Measurements from ENCODE around the gene KCNK18. TPM values are rescaled to one million over a fixed set of nuclear protein-coding genes. Genes with fewer than 3 reads are reported as not detected.
A peak's percentile ranks its signal among the peaks of the same experiment; 100 is the strongest.

Gene KCNK18
- total RNA-seq, 1 donor from 2014 or later = not detected

DNA sequence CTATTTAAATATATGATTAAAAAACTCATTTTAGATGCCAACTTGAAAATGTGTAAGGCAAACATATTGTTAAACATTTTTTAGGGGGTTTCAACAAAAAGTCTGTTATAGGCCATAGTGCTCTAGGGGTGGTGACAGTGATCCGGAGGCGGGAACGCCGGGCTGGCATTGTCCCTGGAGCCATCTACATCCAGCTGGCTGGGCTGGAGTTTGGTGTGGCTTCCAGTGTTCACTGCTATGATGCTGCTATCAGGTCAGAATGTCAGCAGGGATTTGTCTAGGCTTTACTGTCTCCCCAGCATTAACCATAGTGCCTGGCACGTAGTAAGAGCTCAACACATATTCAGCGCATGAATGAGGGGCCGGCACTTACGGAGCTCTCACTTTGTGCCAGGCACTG is 41.8 kb downstream of the KCNK18 start:
- Histone ChIP-seq H3K4me3 (ENCODE audit: insufficient read depth, low read depth, low read length) (no peak overlapping the region), H3K27ac (ENCODE audit: low read depth, low read length) (no peak overlapping the region), H3K79me2 (ENCODE audit: insufficient read depth, low read length) (no peaks in the 10 kb centered on the region), H3K9me3 (ENCODE audit: insufficient read depth, low read depth, low read length) (no peaks in the 10 kb centered on the region), H3K9ac (ENCODE audit: low read length) (no peak overlapping the region), H3K4me1 (ENCODE audit: insufficient read depth, low read length) (no peaks in the 10 kb centered on the region), H2AFZ (ENCODE audit: low read depth, low read length) (no peak overlapping the region), H4K20me1 (ENCODE audit: insufficient read depth, low read length) (no peaks in the 10 kb centered on the region), H3K4me2 (ENCODE audit: low read length) (no peak overlapping the region), H3K27me3 (ENCODE audit: insufficient read depth, low read length) (peaks cover 29% of the 10 kb centered on the region), H3K36me3 (ENCODE audit: insufficient read depth, low read length) (no peaks in the 10 kb centered on the region)
- H3K9me3 Mint-ChIP-seq (ENCODE audit: unreplicated experiment) = peaks cover 2% of the 10 kb centered on the region
- TF ChIP-seq EZH2 (IDR thresholded peaks at IDR 0.05; ENCODE audit: insufficient read depth, low read length) = no peak
- TF ChIP-seq, protein P1, sequence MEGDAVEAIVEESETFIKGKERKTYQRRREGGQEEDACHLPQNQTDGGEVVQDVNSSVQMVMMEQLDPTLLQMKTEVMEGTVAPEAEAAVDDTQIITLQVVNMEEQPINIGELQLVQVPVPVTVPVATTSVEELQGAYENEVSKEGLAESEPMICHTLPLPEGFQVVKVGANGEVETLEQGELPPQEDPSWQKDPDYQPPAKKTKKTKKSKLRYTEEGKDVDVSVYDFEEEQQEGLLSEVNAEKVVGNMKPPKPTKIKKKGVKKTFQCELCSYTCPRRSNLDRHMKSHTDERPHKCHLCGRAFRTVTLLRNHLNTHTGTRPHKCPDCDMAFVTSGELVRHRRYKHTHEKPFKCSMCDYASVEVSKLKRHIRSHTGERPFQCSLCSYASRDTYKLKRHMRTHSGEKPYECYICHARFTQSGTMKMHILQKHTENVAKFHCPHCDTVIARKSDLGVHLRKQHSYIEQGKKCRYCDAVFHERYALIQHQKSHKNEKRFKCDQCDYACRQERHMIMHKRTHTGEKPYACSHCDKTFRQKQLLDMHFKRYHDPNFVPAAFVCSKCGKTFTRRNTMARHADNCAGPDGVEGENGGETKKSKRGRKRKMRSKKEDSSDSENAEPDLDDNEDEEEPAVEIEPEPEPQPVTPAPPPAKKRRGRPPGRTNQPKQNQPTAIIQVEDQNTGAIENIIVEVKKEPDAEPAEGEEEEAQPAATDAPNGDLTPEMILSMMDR (IDR thresholded peaks at IDR 0.05; ENCODE audit: insufficient read depth, low read depth, low read length) = no peak
- H3K4me1 Mint-ChIP-seq (ENCODE audit: low read depth, unreplicated experiment) = peaks cover 2% of the 10 kb centered on the region
- FAIRE-seq (no peak), DNase-seq (ENCODE audit: low read depth) (no peak)
- no peak overlapping the region for H3K27ac Mint-ChIP-seq (ENCODE audit: unreplicated experiment)
- peaks cover 78% of the 10 kb centered on the region for H3K27me3 Mint-ChIP-seq (ENCODE audit: low read depth, unreplicated experiment)
- H3K4me3 Mint-ChIP-seq (ENCODE audit: unreplicated experiment) = no peak overlapping the region
- H3K36me3 Mint-ChIP-seq (ENCODE audit: low read depth, unreplicated experiment) = no peaks in the 10 kb centered on the region

DNA sequence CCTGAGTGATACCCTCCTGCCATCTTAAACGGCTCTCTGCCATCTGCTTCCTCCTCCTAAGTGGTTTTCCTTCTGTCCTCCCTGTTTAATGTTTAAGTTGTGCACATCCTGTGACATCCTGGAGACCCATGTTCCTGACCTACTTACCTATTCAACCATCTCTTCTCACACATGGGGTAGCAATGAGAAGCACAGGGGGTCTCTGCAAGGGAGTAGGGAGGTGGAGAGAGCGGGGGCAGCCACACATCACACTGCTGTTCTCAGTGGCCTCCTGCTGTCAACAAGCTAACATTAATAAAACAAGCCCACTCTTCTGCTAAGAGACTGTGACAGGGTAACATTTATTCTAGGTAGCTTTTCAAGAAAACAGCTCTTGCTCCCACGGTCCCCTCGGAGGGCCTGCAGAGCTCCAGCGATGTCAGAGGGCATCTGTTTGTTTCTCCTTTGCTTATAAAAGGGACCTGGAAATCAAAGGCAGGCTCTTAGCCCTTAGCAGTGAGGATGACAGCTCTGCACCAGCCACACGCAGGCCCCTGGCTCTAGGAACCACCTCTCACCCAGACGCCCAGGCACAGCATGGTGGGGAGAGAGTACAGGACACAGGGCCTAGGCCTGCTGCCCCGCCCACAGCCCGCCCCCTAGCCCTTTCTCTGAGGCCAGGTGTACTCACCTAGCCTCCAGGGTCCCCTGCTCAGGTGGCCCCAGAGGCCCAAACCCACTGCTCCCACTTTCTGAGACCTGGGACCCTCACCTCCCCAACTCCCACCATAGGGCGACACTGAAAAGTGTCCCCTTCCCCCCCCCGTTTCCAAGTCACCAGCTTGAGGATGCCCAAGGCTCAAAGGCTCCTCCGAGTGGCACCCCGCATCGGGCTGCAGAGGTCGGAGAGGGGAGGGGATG is 42.7 kb downstream of the KCNK18 start:
- no peaks in the 10 kb centered on the region for H4K20me1 ChIP-seq (ENCODE audit: insufficient read depth, low read length)
- DNase-seq (ENCODE audit: low read depth) (no peak), FAIRE-seq (no peak)
- no peak for TF ChIP-seq EZH2 (IDR thresholded peaks at IDR 0.05; ENCODE audit: insufficient read depth, low read length)
- TF ChIP-seq, protein P1 (IDR thresholded peaks at IDR 0.05; ENCODE audit: insufficient read depth, low read depth, low read length) = no peak
- Mint-ChIP-seq H3K4me3 (ENCODE audit: unreplicated experiment) (no peak overlapping the region), H3K4me1 (ENCODE audit: low read depth, unreplicated experiment) (peaks cover 2% of the 10 kb centered on the region), H3K36me3 (ENCODE audit: low read depth, unreplicated experiment) (no peaks in the 10 kb centered on the region), H3K27me3 (ENCODE audit: low read depth, unreplicated experiment) (peaks cover 82% of the 10 kb centered on the region), H3K9me3 (ENCODE audit: unreplicated experiment) (peaks cover 2% of the 10 kb centered on the region), H3K27ac (ENCODE audit: unreplicated experiment) (no peak overlapping the region)
- H3K9me3 ChIP-seq (ENCODE audit: insufficient read depth, low read depth, low read length) = no peaks in the 10 kb centered on the region
- no peaks in the 10 kb centered on the region for H3K36me3 ChIP-seq (ENCODE audit: insufficient read depth, low read length)
- peaks cover 29% of the 10 kb centered on the region for H3K27me3 ChIP-seq (ENCODE audit: insufficient read depth, low read length)
- H3K27ac ChIP-seq (ENCODE audit: low read depth, low read length) = no peak overlapping the region
- H3K9ac ChIP-seq (ENCODE audit: low read length) = no peak overlapping the region
- H3K4me2 ChIP-seq (ENCODE audit: low read length) = no peak overlapping the region
- peak overlapping the region; percentile 24 for H2AFZ ChIP-seq (ENCODE audit: low read depth, low read length)
- H3K4me1 ChIP-seq (ENCODE audit: insufficient read depth, low read length) = no peaks in the 10 kb centered on the region
- no peak overlapping the region for H3K4me3 ChIP-seq (ENCODE audit: insufficient read depth, low read depth, low read length)
- H3K79me2 ChIP-seq (ENCODE audit: insufficient read depth, low read length) = no peaks in the 10 kb centered on the region

All from astrocyte (in vitro differentiated cells and primary cell).